ENCODE data around the gene NCKAP5L.

NCKAP5L gene, protein sequence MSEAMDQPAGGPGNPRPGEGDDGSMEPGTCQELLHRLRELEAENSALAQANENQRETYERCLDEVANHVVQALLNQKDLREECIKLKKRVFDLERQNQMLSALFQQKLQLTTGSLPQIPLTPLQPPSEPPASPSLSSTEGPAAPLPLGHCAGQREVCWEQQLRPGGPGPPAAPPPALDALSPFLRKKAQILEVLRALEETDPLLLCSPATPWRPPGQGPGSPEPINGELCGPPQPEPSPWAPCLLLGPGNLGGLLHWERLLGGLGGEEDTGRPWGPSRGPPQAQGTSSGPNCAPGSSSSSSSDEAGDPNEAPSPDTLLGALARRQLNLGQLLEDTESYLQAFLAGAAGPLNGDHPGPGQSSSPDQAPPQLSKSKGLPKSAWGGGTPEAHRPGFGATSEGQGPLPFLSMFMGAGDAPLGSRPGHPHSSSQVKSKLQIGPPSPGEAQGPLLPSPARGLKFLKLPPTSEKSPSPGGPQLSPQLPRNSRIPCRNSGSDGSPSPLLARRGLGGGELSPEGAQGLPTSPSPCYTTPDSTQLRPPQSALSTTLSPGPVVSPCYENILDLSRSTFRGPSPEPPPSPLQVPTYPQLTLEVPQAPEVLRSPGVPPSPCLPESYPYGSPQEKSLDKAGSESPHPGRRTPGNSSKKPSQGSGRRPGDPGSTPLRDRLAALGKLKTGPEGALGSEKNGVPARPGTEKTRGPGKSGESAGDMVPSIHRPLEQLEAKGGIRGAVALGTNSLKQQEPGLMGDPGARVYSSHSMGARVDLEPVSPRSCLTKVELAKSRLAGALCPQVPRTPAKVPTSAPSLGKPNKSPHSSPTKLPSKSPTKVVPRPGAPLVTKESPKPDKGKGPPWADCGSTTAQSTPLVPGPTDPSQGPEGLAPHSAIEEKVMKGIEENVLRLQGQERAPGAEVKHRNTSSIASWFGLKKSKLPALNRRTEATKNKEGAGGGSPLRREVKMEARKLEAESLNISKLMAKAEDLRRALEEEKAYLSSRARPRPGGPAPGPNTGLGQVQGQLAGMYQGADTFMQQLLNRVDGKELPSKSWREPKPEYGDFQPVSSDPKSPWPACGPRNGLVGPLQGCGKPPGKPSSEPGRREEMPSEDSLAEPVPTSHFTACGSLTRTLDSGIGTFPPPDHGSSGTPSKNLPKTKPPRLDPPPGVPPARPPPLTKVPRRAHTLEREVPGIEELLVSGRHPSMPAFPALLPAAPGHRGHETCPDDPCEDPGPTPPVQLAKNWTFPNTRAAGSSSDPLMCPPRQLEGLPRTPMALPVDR (N-terminal part only)

DNA sequence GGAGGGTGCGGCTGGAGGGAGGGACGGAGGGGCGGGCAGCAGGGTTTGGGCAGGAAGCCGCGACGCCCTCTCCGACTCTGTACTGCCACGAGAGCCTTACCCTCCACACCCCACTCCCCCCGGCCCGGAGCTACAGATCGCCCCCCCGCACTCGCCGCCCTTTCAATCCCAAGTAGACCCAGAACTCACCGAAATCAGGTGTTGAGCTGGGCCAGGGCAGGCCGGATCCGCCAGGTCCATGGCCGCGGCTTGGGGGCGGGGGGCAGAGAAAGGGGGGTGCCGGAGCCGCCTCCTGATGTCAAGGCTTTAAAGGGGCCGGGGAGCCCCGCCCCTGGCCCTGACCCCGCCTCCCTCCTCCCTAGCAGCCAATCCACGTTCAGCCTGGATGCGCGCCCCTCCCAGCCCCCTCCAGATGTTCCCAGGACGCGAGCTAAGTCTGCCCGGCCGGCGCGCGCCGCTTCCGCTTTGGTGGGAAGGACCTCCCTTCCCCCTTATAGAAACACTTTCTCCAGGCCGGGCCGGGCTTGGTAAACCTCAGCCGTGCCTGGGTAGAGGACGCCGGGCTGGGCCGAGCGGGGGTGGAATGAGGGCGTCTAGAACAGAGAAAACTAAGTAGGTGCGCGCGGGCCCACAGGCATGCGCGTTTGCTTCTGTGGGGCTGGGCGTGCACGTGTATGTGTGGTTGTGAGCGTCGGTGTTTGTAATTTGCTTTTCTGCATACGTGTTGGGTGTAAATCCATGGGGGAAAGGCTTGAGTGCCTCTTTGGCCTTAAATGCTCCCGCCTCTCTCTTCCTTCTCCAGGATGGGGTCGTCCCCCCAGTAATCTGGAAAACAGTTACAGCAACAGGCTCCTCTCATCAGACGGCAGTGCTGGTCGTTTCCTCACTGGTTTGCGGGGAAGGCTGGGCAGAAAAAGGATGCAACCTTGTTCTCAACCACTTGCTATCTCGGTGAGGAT is at the start of gene NCKAP5L:
Gene NCKAP5L, minus strand, starts transcription at position 281 of the 959 bp plus-strand sequence. CDS start 24,369 bp downstream, outside the sequence.
- peak; percentile 84 for DNase-seq (ENCODE audit: low read depth)
- peak within 1 kb of the TSS; percentile 57 for H3K4me3 ChIP-seq (ENCODE audit: low read depth, low read length)
- TF ChIP-seq, protein P1, sequence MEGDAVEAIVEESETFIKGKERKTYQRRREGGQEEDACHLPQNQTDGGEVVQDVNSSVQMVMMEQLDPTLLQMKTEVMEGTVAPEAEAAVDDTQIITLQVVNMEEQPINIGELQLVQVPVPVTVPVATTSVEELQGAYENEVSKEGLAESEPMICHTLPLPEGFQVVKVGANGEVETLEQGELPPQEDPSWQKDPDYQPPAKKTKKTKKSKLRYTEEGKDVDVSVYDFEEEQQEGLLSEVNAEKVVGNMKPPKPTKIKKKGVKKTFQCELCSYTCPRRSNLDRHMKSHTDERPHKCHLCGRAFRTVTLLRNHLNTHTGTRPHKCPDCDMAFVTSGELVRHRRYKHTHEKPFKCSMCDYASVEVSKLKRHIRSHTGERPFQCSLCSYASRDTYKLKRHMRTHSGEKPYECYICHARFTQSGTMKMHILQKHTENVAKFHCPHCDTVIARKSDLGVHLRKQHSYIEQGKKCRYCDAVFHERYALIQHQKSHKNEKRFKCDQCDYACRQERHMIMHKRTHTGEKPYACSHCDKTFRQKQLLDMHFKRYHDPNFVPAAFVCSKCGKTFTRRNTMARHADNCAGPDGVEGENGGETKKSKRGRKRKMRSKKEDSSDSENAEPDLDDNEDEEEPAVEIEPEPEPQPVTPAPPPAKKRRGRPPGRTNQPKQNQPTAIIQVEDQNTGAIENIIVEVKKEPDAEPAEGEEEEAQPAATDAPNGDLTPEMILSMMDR (IDR thresholded peaks at IDR 0.05; ENCODE audit: low read depth, low read length, missing control alignments) = no peak

DNA sequence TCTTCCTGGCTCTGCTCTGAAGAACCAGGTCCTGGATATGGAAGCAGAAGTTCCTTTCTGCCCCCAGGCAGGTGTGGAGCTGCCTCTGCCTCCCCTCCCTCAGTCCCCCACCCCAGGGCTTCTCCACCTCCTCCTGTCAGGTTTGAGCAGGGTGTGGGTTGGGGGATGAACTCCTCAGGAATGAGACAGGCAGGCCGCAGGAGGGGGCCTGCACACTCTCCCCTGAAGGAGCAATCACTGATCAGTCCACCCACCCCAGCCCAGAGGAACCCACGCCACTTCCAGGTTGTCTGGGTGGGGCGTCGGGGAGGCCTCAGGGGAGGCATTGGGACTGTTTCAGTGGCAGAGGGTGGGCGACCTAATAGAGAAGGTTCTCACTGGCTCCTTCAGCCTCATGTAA is 48.9 kb upstream of the NCKAP5L start:
- TF ChIP-seq, protein P1 (IDR thresholded peaks at IDR 0.05; ENCODE audit: low read depth, low read length, missing control alignments) = no peak
- no peak for DNase-seq (ENCODE audit: low read depth)
- no peak overlapping the region for H3K4me3 ChIP-seq (ENCODE audit: low read depth, low read length)

DNA sequence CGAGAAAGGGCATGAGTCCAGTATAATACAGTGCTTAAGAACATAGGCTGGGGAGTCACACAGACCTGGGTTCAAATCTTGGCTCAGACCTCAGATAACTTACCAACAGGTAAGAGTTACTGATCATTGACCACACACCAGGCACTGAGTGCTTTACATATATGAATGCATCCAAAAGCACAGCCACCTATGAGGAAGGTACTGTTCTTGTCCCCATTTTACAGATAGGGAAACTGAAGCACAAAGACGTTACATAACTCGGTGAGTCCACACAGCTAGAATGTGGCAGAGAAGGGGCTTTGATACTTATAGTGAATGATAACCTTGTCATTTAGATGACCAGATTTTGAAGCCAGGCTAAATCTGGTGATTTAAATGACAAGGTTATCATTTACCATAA is 47.9 kb upstream of the NCKAP5L start:
- no peak for DNase-seq (ENCODE audit: low read depth)
- TF ChIP-seq, protein P1 (IDR thresholded peaks at IDR 0.05; ENCODE audit: low read depth, low read length, missing control alignments) = no peak
- H3K4me3 ChIP-seq (ENCODE audit: low read depth, low read length) = no peak overlapping the region

DNA sequence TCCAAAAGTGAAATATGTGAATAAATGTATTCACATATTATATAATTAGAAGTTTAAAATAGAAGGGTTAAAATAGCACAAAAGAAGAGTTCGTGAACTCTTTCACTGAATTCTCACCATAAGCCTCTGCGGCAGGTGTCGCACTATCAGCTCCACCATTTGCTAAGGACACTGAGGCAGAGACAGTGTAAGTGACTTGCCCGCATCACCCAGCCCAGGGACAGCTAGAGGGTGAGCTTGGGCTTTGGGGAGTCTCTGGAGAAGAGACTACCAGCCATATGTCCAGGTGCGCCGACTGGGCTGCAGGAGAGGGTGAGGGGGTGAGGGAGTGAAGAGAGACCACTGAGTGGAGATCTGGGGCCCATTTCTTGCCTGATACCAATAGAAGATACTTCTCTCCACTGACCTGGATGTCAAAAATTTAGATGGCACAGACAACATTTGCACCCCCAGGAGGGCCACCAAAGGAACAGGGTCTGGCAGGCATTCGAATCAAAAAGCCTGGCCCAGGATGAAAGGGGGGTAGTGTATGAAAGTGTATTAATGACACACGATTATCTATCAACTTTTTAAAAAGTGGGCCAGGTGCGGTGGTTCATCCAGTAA is 47.0 kb upstream of the NCKAP5L start:
- TF ChIP-seq, protein P1 (IDR thresholded peaks at IDR 0.05; ENCODE audit: low read depth, low read length, missing control alignments) = no peak
- no peak for DNase-seq (ENCODE audit: low read depth)

DNA sequence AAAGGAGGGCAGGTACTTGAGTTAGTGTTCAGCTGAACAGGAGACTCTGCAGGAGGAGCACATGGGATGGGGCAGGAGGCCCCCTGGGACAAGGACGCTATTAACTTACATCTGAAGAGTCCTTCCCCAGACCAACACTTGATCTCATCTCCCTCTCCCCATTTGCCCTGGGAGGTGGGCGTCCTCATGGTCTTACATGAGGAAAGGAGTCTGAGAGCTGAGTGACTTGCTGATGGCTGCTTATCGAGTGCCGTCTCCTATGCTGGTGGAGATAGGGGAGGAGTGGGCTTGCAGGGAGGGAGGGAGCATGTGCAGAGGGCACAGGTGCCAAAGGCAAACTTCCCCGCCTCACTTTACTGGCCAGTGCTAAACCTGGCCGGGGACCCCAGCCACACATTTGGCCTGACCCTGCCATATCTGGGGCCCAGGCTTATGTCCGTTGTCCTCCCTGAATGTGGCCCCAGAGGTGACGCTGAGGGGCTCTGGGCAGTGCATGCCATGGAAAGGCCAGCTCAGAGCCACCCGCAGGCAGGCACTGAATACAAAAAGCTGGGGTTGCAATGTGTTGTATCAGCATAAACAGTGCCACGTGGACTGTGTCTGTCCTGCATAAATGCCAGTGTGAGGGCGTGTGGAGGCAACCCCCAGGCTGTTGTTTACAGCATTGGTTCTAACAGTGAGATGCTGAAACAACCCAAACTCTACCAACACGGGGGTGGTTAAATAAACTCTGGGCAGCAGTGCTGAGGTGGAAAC is 46.1 kb upstream of the NCKAP5L start:
- H3K4me3 ChIP-seq (ENCODE audit: low read depth, low read length) = no peak overlapping the region
- TF ChIP-seq, protein P1 (IDR thresholded peaks at IDR 0.05; ENCODE audit: low read depth, low read length, missing control alignments) = no peak
- no peak for DNase-seq (ENCODE audit: low read depth)

More for the DNA sequence above, 47.0 kb upstream of the NCKAP5L start:
- no peak overlapping the region for H3K4me3 ChIP-seq (ENCODE audit: low read depth, low read length)

All from GM12864 (cell line).